GM23338 (cell line): ENCODE measurements around the gene SLFN13. TPM values are rescaled to one million over a fixed set of nuclear protein-coding genes. Genes with fewer than 3 reads are reported as not detected.

Source experiments
- polyA plus RNA-seq: library from polyadenylated mRNA; unstranded; fragments of >200 nt; fragmentation: Nextera tagmentation; extraction: Ambion mirVana; gene quantifications from 2 replicates; pipeline ENCODE4 v1.2.1, GENCODE V29; 2016
- small RNA-seq: library from RNA; depleted of rRNA; stranded (forward); fragments of <200 nt; gene quantifications from one replicate; pipeline ENCODE3, GENCODE V24; 2014; ENCODE audit warnings: low replicate concordance
- total RNA-seq: library from RNA; depleted of rRNA; stranded (reverse); fragments of >200 nt; shearing (Covaris generic); gene quantifications from 2 replicates; pipeline ENCODE4 v1.2.3, GENCODE V29; 2014; rRNA removed

The SLFN13 gene
- total and polyA plus RNA-seq, 2 experiments from 2014 or later, result 1.0 to 3.1 TPM

Small RNAs within 50 kb of the gene (small RNA-seq; reads per million reads assigned to genes)
- not detected for gene AC060766.5

Other genes starting within 250 kb of the SLFN13 start
- 6.4 and 8.5 TPM in 2 replicates for gene SLFN5, start 205.7 kb downstream of the SLFN13 start, total RNA-seq
- gene SLFN5, start 205.7 kb downstream of the SLFN13 start, polyA plus RNA-seq, result 1.4 and 1.8 TPM in 2 replicates
- 0.04 TPM in 1 of 2 replicates, not detected in the other for gene SLFN11, start 75.1 kb downstream of the SLFN13 start, total RNA-seq
- 0.19 TPM in 1 of 2 replicates, not detected in the other for gene SLFN11, start 75.1 kb downstream of the SLFN13 start, polyA plus RNA-seq
- gene SLFN12, start 16.3 kb downstream of the SLFN13 start, total RNA-seq, result 6.1 and 9.2 TPM in 2 replicates
- 3.5 and 4.8 TPM in 2 replicates for gene SLFN12, start 16.3 kb downstream of the SLFN13 start, polyA plus RNA-seq
- gene SLFN12L, start 88.9 kb upstream of the SLFN13 start, total RNA-seq, result not detected in 2 replicates
- gene SLFN12L, start 88.9 kb upstream of the SLFN13 start, polyA plus RNA-seq, result not detected in 2 replicates
- gene SLFN14, start 112.1 kb upstream of the SLFN13 start, total RNA-seq, result 0.10 TPM in 1 of 2 replicates, not detected in the other
- not detected in 2 replicates for gene SLFN14, start 112.1 kb upstream of the SLFN13 start, polyA plus RNA-seq
- 1.9 and 2.1 TPM in 2 replicates for gene PEX12, start 129.8 kb upstream of the SLFN13 start, total RNA-seq
- gene PEX12, start 129.8 kb upstream of the SLFN13 start, polyA plus RNA-seq, result 1.5 and 2.3 TPM in 2 replicates
- gene AP2B1, start 138.6 kb upstream of the SLFN13 start, total RNA-seq, result 119 and 144 TPM in 2 replicates
- 82.1 and 89.7 TPM in 2 replicates for gene AP2B1, start 138.6 kb upstream of the SLFN13 start, polyA plus RNA-seq